ENCODE data around the gene LRRC3. TPM values are rescaled to one million over a fixed set of nuclear protein-coding genes. Genes with fewer than 3 reads are reported as not detected.
A peak's percentile ranks its signal among the peaks of the same experiment; 100 is the strongest.

Gene LRRC3
- polyA plus RNA-seq, 1 experiment: 0.59 TPM

DNA sequence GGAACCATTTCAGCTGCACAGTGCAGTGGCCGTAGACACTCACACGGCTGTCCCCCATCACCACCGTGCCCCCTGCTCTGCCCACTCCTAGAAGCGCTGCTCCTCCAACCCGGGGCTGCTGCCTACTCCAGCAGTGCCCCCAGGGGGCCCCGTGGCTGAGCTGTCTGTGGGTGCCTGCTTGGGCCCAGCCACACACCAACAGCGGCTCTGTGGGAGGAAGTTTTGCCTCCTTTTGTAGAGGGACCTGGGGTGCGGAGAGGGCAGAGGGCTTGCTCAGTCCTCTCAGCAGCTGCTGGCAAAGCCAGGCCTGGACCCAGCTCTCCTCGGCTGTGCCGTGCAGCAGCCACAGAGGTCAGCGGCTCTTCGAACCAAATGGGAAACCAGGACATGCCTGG is 11.4 kb upstream of the LRRC3 start:
- H3K4me3 ChIP-seq (ENCODE audit: low read depth, low read length): no peak overlapping the region
- CTCF ChIA-PET: no interaction called here
- no peaks in the 10 kb centered on the region for H3K27me3 ChIP-seq (ENCODE audit: control insufficient read depth, insufficient read depth, low read length)
- TF ChIP-seq, protein P1, sequence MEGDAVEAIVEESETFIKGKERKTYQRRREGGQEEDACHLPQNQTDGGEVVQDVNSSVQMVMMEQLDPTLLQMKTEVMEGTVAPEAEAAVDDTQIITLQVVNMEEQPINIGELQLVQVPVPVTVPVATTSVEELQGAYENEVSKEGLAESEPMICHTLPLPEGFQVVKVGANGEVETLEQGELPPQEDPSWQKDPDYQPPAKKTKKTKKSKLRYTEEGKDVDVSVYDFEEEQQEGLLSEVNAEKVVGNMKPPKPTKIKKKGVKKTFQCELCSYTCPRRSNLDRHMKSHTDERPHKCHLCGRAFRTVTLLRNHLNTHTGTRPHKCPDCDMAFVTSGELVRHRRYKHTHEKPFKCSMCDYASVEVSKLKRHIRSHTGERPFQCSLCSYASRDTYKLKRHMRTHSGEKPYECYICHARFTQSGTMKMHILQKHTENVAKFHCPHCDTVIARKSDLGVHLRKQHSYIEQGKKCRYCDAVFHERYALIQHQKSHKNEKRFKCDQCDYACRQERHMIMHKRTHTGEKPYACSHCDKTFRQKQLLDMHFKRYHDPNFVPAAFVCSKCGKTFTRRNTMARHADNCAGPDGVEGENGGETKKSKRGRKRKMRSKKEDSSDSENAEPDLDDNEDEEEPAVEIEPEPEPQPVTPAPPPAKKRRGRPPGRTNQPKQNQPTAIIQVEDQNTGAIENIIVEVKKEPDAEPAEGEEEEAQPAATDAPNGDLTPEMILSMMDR (IDR thresholded peaks at IDR 0.05; ENCODE audit: insufficient read depth, low read depth, low read length): no peak
- H3K36me3 ChIP-seq (ENCODE audit: control insufficient read depth, insufficient read depth, low read length): no peaks in the 10 kb centered on the region
- DNase-seq (ENCODE audit: low read depth): no peak
- POLR2A ChIA-PET: no interaction called here

- TF ChIP-seq, protein P1 (IDR thresholded peaks at IDR 0.05; ENCODE audit: insufficient read depth, low read depth, low read length): 0 out of 2 replicates have a peak, but pooled peaks have one; percentile 10
- Histone ChIP-seq H3K36me3 (ENCODE audit: control insufficient read depth, insufficient read depth, low read length) (no peaks in the 10 kb centered on the region), H3K4me3 (ENCODE audit: low read depth, low read length) (no peak overlapping the region), H3K27me3 (ENCODE audit: control insufficient read depth, insufficient read depth, low read length) (no peaks in the 10 kb centered on the region)
- DNase-seq (ENCODE audit: low read depth): no peak
- POLR2A ChIA-PET: no interaction called here
- CTCF ChIA-PET: no interaction called here
Measured at GRCh38 chr21:44444286-44444931, 10.9 kb upstream of the LRRC3 start.

GRCh38 chr21:44445145-44445812 is 10.0 kb upstream of the LRRC3 start:
- Histone ChIP-seq H3K4me3 (ENCODE audit: low read depth, low read length) (no peak overlapping the region), H3K27me3 (ENCODE audit: control insufficient read depth, insufficient read depth, low read length) (no peaks in the 10 kb centered on the region), H3K36me3 (ENCODE audit: control insufficient read depth, insufficient read depth, low read length) (no peaks in the 10 kb centered on the region)
- TF ChIP-seq, protein P1 (IDR thresholded peaks at IDR 0.05; ENCODE audit: insufficient read depth, low read depth, low read length): no peak
- CTCF ChIA-PET: no interaction called here
- POLR2A ChIA-PET: no interaction called here
- no peak for DNase-seq (ENCODE audit: low read depth)

- POLR2A ChIA-PET: no interaction called here
Measured at GRCh38 chr21:44448651-44449131, 6.6 kb upstream of the LRRC3 start.

More at GRCh38 chr21:44448651-44449131, 6.6 kb upstream of the LRRC3 start:
- TF ChIP-seq, protein P1 (IDR thresholded peaks at IDR 0.05; ENCODE audit: insufficient read depth, low read depth, low read length): no peak
- DNase-seq (ENCODE audit: low read depth): no peak
- H3K27me3 ChIP-seq (ENCODE audit: control insufficient read depth, insufficient read depth, low read length): no peaks in the 10 kb centered on the region
- CTCF ChIA-PET: interaction anchor here (1.2 kb wide), 1 partner anchor 26 kb away, joined by 4 read pairs; no protein-coding TSS in a partner anchor
- H3K4me3 ChIP-seq (ENCODE audit: low read depth, low read length): no peak overlapping the region
- H3K36me3 ChIP-seq (ENCODE audit: control insufficient read depth, insufficient read depth, low read length): no peaks in the 10 kb centered on the region
